HepG2 (cell line): ENCODE measurements around the gene NBPF1. TPM values are rescaled to one million over a fixed set of nuclear protein-coding genes. Genes with fewer than 3 reads are reported as not detected.
"Not testable (repeated sequence)": the region's sequence is repeated elsewhere in the genome, so short reads cannot be mapped to it uniquely, and the experiment has no call there.

Source experiments
- ARID3A ChIP-seq: IDR thresholded peaks from 2 replicates; pipeline ENCODE4 v1.6.1; 2012; ENCODE audit warnings: low read depth, low read length, improper control_type of control experiment
- HMGXB3 ChIP-seq: sonication (generic); formaldehyde crosslinking; IDR thresholded peaks from 2 replicates; pipeline ENCODE4 v1.4.0; 2020; ENCODE audit warnings: missing genetic modification reagents, borderline replicate concordance
- HOXD1 ChIP-seq: sonication (generic); formaldehyde crosslinking; IDR thresholded peaks from 2 replicates; pipeline ENCODE4 v1.5.0; 2020; ENCODE audit warnings: missing genetic modification reagents
- KLF6 ChIP-seq: IDR thresholded peaks from 2 replicates; pipeline ENCODE4 v1.8.0; 2016; ENCODE audit warnings: missing biosample characterization, missing genetic modification reagents
- LCORL ChIP-seq, 2 experiments: fragments of 450-650 bp in 1 of 2; sonication (generic) in 1 of 2; formaldehyde crosslinking in 1 of 2; IDR thresholded peaks; 2 replicates each; pipeline versions ENCODE4 v1.5.0 to v1.6.1; 2017 to 2020; ENCODE audit warnings: antibody characterized with exemption in 1 of 2, missing genetic modification reagents in 1 of 2
- RARA ChIP-seq: IDR thresholded peaks from 2 replicates; pipeline ENCODE4 v1.6.1; 2016; ENCODE audit warnings: missing genetic modification reagents, missing compliant biosample characterization
- RXRA ChIP-seq: sonication (generic); formaldehyde crosslinking; IDR thresholded peaks from 2 replicates; pipeline ENCODE4 v1.5.1; 2020; ENCODE audit warnings: missing genetic modification reagents
- SNAPC2 ChIP-seq: sonication (generic); formaldehyde crosslinking; IDR thresholded peaks from 2 replicates; pipeline ENCODE4 v1.8.1; 2022; ENCODE audit warnings: mild to moderate bottlenecking, missing genetic modification reagents
- YEATS2 ChIP-seq: sonication (generic); formaldehyde crosslinking; IDR thresholded peaks from 2 replicates; pipeline ENCODE4 v1.4.0; 2020; ENCODE audit warnings: missing genetic modification reagents, borderline replicate concordance
- ZBTB25 ChIP-seq: IDR thresholded peaks from 2 replicates; pipeline ENCODE4 v1.6.1; 2018; ENCODE audit warnings: missing genetic modification reagents
- ZBTB34 ChIP-seq: sonication (generic); formaldehyde crosslinking; IDR thresholded peaks from 2 replicates; pipeline ENCODE4 v1.8.0; 2022; ENCODE audit warnings: mild to moderate bottlenecking, missing genetic modification reagents
- ZBTB4 ChIP-seq: sonication (generic); formaldehyde crosslinking; IDR thresholded peaks from 2 replicates; pipeline ENCODE4 v1.4.0; 2020; ENCODE audit warnings: missing genetic modification reagents, mild to moderate bottlenecking, borderline replicate concordance
- ZKSCAN1 ChIP-seq: fragments of 150-350 bp; IDR thresholded peaks from 2 replicates; pipeline ENCODE4 v1.6.1; 2014; ENCODE audit warnings: low read length
- ZNF576 ChIP-seq: sonication (generic); formaldehyde crosslinking; IDR thresholded peaks from 2 replicates; pipeline ENCODE4 v1.4.0; 2020; ENCODE audit warnings: mild to moderate bottlenecking, missing genetic modification reagents
- polyA plus RNA-seq, 8 experiments: library from polyadenylated mRNA; depleted of rRNA in 3 of 8; stranded (reverse) in 7 of 8; unstranded in 1 of 8; fragments of >200 nt; fragmentation: Illumina TruSeq in 4 of 8; extraction: Trizol in 4 of 8; gene quantifications; 2 replicates each; pipeline versions ENCODE4 v1.2.1 to v1.2.3, GENCODE V29; 2011 to 2016; ENCODE audit warnings: low read depth in 4 of 8, missing spikeins in 1 of 8, mixed read lengths in 1 of 8; ENCODE audit not compliant: insufficient read depth in 1 of 8
- total RNA-seq, 5 experiments: library from RNA; depleted of rRNA; stranded (reverse); fragments of >200 nt; fragmentation: Illumina TruSeq; extraction: Trizol; gene quantifications; 2 replicates each; pipeline ENCODE4 v1.2.3, GENCODE V29; 2016; ENCODE audit warnings: low read depth in 1 of 5

NBPF1 gene
- total and polyA plus RNA-seq, 2 of the 13 experiments (the other 11 are each of a cell fraction or from before 2014, with no cell fraction given) = 30.3 to 35.6 TPM

- TF ChIP-seq ZBTB4 (peak; percentile 95), RARA (CRISPR knock-in tag) (peak; percentile 95), RXRA (CRISPR knock-in tag) (peak; percentile 85), KLF6 (CRISPR knock-in tag) (peak; percentile 92), ZNF576 (CRISPR knock-in tag) (0 out of 2 replicates have a peak, but pooled peaks have one; percentile 60), HOXD1 (CRISPR knock-in tag) (peak; percentile 45; the same call in 1 of the 2 replicates), SNAPC2 (CRISPR knock-in tag) (peak; percentile 60; the same call in 1 of the 2 replicates), ZKSCAN1 (0 out of 2 replicates have a peak, but pooled peaks have one; percentile 42), HMGXB3 (CRISPR knock-in tag) (peak; percentile 73; the same call in 1 of the 2 replicates), ZBTB34 (CRISPR knock-in tag) (peak; percentile 75), LCORL (CRISPR knock-in tag; IDR thresholded peaks at IDR 0.05) (peak; percentile 75), ARID3A (peak; percentile 99), ZBTB25 (peak; percentile 58; the same call in 1 of the 2 replicates), YEATS2 (peak; percentile 76; the same call in 1 of the 2 replicates)
- not testable (repeated sequence) for TF ChIP-seq LCORL (IDR thresholded peaks at IDR 0.05)
Observed at GRCh38 chr1:16607853-16608815, 5.2 kb downstream of the NBPF1 start (continued).
